Superior temporal gyrus (tissue), 1 donor: ENCODE measurements around the gene RAC3.
A peak's percentile ranks its signal among the peaks of the same experiment; 100 is the strongest.

Source experiments
- DNase-seq: peaks from one replicate; pipeline ENCODE4 v3.0.0-alpha.2; 2016; ENCODE audit errors: extremely low spot score

The RAC3 gene

DNA sequence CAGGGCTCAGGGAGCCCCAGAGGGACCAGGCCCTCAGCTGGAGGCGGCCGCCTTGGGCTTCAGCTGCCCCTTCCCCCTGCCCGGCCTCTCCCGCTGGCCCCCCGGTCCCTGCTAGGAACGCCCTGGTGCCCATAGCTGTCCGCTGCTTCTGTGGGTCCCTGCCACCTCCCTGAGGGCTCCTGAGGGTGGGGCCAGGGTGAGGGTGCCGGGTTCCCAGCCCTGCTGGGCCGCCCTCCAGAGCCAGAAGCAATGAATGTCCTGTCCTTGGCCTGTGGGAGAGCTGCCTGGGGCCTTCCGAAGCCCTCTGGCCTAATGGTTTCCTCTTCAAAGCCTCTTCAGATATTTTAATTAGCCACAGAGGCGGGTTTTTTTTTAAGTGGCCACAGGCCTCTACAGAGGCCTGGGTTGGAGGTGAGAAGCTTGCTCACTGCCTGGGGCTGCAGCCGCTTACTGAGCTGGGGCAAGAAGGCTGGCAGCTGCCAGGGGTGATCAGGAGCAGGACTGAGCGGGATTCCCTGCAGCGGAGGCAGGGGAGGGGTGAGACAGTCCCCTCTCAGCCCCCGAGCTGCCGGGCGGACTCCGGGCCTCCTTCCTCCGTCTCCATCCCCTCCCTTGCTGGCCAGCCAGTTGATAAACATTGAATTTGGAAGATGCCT lies 18.7 kb upstream of the RAC3 start:
- no peak for DNase-seq

DNA sequence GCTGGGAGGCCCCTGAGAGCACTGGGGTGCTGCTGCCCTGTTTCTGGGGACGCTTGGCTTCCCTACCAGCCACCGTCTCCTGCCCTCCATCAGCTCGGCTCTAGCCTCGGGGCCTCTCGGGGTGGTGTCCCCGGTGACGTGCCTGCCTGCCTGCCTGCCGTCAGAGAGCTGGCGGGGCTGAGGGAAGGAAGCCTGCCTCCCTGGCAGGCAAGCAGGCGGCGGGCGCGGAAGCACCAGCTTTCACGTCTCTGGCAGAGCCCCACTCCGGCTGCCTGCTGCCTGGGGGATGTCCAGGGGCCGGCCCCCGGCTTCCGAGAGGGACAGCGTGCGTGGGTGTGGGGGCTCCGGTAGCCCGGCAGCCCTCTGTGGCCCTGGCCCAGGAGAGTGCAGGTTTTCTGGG lies 18.1 kb upstream of the RAC3 start:
- no peak for DNase-seq

DNA sequence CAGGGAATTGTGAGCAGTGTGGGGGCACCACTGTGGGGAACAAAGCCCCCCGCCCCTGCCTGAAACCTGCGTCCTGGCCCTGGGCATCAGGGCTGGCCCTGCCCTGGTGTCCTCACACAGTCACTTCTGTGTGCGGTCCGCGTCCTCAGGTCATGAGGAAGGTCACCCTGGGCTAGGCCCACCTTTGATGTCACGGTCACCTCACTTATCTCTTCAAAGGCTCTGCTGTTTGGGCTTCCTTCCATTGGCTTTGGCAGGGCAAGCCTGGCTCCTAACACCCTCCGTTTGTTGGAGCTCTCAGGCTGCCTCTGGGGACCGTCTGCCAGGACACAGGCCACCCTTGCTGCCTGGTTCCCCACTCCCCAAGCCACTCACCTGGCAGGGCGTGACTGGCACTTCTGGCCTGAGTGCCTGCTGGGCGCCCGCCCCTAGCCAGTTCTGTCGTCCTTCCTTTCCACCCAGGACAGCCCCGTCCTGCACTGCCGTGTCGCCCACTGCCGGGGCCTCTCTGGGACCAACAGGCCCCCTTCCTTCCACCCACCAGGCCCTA lies 17.6 kb upstream of the RAC3 start:
- no peak for DNase-seq

DNA sequence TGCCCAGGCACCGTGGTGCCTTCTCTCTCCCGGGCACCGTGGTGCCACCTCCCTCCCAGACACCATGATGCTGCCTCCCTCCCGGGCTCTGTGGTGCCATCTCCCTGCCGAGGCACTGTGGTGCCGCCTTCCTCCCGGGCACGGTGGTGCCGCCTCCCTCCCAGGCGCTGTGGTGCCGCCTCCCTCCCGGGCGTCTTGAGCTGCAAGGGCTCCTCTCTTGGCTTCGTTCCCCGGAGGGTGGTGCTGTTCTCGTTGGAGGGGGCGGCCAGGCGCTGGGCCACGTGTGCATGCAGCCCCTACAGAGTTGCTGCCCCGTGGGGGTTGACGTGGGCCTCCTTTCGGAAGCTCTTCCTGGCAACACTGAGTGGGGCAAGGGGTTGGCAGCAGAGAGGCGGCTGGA lies 17.0 kb upstream of the RAC3 start:
- DNase-seq: no peak

DNA sequence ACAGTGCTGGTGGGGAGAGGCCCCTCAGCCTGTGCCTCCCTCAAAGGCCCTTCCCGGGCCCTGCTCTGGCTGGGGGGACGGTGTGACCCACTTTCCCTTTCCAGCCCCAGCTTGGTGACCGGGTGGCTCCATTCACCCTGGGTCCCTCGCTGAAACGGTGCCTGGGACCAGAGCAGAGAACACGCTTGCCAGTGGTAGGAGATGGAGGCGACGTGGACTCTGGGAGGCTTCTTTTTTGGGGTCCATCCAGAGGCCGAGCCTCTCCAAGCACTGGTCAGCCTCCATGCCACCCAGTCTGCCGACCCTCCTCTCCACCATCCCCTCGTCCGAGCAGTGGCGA lies 16.5 kb upstream of the RAC3 start:
- no peak for DNase-seq

DNA sequence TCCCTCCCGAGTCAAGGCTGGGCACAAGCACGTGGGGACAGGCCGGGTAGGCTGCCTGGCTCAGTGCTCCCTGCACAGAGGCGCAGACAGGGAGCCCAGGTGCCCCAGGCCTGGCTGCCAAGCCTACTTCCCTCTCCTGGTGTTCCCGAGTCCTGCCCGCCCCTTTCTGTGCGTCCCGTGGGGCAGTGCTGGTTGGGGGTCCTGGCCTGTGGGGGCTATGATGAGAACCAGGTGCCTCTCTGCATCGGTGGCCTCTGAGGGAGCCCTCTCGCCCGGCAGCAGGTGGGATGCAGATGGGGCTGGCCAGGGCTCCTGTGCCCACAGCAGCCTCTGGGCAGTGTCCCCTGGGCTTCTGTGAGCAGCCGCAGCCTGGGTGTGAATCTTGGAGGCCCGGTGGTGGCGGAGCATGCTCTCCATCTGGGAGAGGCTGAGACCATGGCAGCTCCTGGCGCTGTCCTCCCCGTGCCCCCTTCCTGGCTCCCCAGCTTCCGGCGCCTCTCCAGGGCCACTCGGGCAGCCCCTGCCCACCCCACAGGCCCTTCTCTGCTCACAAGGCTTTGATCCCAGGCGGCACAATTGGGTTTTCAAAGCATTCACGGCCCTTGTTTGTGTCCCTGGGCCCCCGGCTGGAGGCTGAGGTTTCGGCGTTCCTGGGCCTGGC lies 16.0 kb upstream of the RAC3 start:
- DNase-seq: no peak

DNA sequence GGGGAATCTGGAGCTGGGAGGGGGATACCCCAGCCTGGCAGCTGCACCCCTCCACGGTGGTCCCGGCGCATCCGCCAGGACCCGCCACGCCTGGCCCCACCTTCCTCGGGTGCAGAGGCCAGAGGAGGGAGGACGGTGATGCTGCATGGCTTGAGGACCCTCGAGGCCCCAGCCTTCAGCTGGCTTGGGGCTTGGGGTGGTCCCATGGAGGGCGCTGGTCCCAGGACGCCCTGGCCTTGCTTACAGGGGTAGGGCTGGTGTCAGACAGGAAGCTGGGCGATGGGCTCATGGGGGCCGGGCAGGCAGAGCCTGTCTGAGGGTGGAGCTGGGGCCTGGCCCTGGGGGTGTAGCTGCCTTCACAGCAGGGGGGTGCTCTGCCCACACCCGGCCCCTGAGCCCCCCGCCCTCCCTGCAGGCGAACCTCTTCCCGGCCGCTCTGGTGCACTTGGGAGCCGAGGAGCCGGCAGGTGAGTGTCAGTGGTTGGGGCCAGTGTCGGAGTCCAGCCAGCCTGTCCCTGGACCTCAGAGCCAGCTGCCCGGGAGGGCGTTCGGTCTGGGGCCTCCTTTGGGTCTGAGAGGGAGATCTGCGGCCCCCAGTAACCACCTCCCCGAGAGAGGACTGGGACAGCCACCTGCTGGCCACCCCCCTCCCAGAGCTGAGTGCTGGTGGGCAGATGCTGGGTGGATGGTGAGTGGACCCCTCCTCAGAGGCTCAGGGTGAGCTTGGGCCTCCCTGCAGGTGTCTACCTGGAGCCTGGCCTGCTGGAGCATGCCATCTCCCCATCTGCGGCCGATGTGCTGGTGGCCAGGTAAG lies 15.2 kb upstream of the RAC3 start:
- DNase-seq: no peak

DNA sequence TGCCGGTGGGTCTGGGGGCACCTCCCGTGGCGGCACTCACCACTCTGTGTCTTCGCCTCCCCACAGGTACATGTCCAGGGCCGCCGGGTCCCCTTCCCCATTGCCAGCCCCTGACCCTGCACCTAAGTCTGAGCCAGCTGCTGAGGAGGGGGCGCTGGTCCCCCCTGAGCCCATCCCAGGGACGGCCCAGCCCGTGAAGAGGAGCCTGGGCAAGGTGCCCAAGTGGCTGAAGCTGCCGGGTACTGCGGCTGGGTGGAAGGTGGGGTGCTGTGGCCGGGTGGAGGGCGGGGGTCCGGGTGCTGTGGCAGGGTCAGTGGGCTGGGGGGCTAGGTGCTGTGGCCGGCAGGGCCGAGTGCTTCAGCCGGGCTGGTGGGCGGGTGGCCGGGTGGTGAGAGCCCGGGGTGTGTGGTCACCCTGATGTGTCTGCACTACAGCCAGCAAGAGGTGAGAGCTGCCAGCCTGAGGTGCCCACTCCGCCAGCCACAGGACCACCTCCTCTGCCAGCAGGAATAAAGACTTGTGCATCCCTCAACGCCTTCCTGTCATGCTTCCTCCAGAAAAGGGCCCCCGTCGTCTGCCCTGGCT lies 14.5 kb upstream of the RAC3 start:
- no peak for DNase-seq

DNA sequence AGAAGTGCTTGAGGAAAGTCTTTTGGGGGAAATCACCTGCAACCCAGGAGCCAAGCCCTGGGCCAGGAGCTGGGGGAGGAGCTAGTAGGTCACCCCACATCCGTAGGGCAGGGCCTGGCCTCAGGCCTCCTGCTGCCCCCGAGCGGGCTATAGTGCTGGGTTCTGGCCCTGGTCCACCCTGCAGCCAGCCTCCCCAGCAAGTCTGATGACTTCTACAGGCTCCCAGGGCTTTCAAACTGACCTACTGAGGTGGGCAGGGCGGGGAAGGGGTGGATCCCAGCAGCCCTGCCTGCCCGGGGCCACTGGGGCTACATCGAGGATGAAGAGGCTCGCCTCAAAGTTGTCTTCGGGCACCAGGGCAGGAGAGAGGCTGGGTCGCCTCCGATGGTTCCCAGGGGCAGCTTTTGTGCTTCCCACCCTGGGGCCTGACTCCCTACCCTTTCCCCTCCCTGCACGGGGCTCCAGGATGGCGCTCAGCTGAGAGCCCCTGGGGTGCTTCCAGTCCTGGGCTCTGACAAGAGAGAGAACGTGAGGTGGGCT lies 13.8 kb upstream of the RAC3 start:
- no peak for DNase-seq

DNA sequence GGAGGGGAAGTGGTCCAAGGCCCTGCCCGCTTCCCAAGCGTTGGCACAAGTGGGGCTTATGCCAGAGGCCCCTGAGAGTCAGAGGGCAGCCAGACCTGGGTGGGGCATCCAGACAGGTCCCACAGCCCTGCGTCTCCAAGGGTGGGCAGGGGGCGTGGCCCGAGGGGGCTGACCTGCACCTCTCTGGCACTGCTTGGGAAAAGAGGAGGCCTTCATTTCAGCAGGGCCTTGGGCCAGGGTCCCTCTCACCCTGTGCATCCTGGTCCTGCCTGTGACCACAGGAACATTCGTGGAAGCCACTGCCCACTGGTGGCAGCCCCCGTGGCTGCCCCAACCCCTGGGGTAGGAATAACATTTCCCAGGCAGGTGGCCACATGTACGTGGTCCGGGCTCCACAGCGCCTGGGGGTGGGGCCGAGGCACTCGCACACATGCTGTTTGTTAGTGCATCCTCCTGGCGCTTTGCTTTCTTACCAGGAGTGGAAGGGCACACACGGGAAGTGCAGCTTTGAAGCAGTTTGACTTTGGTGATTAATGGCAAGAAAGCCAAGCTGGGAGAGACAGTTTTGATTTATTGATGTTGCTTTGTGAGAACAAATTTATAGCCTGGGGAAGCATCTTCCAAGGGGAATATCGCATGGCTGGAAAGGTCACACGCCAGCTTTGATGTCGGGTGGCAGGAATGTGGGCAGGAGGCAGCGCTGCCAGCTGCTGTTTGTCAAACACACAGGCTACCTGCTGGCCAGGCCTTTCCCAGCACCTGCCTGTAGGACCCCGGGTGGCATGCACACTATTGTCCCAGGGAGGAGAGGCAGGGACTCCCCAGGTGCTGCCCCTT lies 13.1 kb upstream of the RAC3 start:
- DNase-seq: no peak

DNA sequence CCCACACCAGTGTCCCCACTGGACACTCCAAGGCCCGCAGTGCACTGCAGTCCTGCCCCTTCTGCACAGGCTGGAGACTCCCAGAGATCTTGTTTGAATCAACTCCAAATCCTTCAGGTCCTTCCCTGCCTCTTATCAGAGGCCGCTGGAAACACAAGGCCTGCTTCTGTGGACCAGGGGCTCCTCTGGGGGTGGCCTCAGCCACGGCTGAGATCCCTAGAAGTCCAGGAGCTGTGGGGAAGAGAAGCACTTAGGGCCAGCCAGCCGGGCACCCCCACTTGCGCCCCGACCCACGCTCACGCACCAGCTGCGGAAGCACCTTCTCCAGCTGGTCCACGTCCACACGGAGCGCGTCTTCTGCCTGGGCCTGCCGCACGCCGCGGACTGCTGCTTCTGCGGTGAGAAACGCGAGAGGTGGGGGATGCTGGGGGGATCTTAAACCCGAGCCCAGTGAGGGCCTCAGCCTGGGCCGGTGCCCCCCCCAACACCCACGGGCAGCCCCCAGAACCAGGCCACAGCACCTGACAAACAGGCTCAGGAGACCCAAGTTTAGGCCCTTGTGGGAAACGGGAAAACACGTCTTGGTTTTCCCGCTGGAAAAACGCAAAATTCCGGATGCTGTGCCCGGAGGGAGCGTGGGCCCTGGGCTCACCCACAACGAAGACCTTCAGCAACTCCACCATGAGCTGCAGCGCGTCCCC lies 12.3 kb upstream of the RAC3 start:
- no peak for DNase-seq

DNA sequence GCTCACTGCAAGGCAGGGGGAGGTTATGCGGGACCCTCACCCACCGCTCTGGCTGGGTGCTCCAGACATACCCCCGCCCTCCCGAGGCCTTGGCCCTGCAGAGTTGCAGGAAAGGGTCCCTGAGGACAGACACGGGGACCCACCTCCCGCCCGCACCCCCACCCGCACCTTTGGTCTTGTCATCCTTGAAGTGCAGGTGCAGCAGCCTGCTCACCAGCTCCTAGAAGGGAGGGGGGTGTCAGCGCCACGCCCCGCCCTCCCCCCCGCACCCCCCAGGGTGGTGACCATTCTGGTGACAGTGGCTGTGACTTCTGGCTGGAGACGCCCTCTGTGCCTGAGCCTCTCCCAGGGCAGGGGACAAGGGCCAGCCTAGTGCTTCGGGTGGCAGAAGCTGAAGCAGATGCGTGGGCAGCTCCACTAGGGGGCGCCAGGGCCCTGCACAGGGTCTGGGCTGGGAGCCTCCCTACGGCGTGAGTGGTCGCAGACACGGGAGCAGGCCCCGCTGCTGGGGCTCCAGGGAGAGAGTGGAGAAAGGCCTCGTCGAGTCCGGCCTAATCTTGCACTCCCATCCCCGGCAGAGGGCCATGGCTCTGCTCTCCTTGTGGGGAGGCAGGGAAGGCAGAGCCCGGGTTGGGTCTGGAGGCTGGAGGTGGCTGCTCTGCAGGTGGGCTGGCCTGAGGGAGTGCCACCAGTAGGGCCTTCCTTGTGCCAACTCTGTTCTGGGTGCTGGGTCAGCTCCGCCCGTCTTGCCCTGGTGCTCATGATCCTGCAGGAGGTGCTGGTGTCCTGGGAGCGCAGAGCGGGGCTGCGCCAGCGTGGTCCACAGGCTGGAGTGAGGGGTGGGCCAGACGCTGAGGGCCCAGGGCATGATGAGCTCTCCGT lies 11.5 kb upstream of the RAC3 start:
- DNase-seq: no peak

DNA sequence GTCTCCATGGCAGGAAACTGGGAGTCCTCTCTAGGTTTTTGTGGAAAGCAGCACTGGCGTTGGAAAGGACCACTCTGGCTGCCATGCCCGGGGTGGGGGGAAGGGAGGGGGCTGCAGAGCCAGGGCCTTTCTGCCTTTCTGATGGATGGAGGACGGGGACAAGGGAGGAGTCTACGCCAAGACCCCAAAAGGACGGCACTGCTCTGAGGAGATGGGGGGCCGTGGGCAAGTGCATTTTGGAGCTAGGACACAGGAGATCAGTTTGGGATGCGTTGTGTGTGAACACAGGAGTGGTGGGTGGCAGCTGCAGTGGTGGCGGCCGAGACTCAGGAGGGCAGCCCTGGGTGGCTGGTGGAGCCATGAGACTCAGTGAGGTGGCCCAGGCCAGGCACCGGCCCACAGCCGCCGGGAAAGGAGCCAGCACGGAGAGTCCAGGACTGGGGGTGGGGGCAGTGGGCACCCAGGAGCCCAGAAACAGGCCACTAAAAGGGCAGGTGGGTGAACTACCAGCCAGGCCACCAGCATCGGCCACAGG lies 10.8 kb upstream of the RAC3 start:
- no peak for DNase-seq

DNA sequence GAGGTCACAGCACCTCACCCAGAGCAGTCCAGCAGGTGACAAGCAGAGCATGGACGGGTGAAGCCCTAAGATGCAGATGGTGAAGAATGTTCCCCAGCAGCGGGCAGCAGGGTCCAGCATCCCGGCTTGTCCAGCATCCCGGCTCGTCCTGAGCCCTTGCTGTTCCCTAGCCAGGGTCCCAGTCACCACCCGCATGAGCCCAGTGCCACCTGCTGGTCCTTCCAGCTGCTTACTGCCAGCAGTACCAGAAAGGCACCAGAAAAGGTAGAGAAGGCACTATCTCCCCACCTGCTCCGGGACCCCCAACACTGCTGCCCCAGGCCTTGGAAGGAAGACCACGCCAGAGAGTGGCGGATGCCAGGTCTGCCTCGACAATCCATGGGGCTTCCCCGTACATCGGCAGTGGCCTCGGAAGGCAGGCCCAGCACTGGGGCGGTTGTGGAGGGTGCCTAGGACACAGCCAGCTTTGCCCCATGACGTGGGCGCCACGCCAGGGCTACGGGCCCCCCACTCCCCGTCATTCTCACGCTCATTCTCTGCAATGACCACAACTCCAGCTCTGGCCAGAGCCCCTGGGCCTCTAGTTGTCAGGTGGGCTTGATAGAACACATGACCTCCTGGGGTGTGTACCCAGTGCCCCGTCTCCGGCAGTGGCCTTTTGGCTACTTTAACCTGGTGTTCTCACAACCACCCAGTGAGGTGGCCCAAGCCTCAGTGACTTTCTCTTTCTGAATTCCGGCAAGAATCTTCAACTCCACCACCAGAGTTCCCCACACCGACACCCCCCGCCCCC lies 10.2 kb upstream of the RAC3 start:
- DNase-seq: peak; percentile 76

DNA sequence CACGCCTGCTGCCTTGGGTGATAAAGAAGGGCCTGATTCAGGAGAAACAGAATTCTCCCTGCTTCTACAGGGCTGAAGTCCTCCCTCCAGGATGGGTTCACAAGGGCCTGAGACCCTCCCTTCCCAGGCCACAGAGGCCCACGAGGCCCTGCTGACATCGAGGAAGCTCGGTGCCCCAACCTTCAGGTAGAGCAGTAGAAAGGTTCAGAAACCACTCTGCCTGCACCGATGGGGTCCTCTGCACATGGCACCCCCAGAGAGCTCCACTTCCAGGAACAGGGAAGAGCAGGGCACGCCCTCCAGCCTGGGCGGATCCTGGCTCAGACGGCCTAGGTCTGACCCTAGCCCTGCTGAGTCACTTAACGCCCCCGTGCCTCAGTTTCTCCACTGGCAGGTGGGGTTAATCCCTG lies 9.6 kb upstream of the RAC3 start:
- no peak for DNase-seq

DNA sequence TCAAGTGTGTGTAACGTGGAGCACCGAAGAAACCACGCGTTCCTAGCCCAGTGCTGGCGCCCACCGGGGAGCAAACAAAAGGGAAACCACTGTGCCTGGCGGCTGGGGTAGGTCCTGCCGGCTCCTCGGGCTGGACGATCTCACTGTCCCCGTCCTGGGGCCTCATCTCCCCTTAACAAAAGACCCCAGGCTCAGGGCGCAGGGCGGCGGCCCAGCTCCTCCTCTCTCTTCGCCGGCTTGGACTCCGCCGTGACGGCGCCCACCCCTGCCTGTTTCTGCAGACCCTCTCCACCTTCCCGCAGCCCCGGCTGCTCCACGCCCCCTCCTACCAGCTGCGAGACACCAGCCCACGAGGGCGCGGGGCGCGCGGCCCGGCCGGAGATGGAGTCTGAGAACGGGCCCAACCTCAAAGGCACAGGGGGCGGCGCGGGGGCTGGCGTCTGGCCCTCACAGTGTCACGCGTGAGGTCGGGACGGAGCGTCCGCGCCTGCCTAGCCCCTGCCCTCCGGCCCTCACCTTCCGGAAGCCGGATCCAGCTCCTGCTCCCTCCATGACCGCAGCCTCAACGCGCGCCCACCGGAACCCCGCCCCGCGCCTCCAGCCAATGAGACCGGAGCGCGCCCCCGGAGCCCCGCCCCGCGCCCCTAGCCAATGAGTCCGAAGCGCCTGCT lies 9.0 kb upstream of the RAC3 start, which contains the start of gene CENPX:
TSS of gene CENPX (minus strand) at position 569 of the 671 bp plus-strand sequence. CDS start at position 552, 17 bp downstream.
- DNase-seq: no peak

DNA sequence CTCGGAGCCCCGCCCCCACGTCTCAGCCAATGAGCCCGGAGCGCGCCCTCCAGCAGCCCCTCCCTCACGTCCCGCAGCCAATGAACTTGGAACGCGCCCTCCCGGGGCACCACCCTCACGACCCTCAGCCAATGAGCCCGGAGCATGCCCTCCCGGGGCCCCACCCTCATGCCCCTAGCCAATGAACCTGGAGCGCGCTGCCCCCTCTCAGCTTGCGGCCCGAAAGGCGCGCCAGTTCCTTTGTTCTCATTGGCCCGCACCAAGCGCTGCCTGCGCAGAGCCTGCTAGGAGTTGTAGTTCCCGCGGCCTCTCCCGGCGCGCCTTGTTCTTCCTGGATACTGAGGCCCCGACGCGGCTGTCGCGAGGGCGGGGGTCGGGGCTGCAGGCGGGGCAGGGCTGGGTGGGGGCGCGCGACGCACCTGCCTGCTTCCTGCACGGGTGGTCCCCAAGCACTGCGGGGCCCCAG lies 8.5 kb upstream of the RAC3 start, which contains the start of gene LRRC45:
TSS of gene LRRC45 (plus strand) at position 325 of the 466 bp plus-strand sequence. CDS start 339 bp downstream, outside the sequence.
- peak; percentile 99 for DNase-seq
